Keratinocyte (primary cell): Measurements from ENCODE around the gene MAP2K5. TPM values are rescaled to one million over a fixed set of nuclear protein-coding genes. Genes with fewer than 3 reads are reported as not detected.

ENCODE experiments used
- DNase-seq: peaks from one replicate; pipeline ENCODE4 v3.0.0-alpha.2; 2011; ENCODE audit warnings: low read depth, missing footprints, low spot score
- FAIRE-seq: peaks from 2 replicates; lab custom pipeline; 2011; peaks lifted over from hg19 to GRCh38; lab: Jason Lieb, UNC
- H2AFZ ChIP-seq: 2 replicates; pipeline ENCODE4 v1.6.0; 2012; ENCODE audit warnings: low read length, control low read depth, inconsistent platforms; ENCODE audit not compliant: control insufficient read depth
- H3K27ac ChIP-seq: 2 replicates; pipeline ENCODE4 v1.5.1; 2011; ENCODE audit warnings: low read length; ENCODE audit not compliant: control insufficient read depth, insufficient read depth
- H3K27me3 ChIP-seq: 3 replicates; pipeline ENCODE4 v1.6.0; 2011; ENCODE audit warnings: low read length; ENCODE audit not compliant: control insufficient read depth, insufficient read depth; ENCODE audit errors: extremely low read depth
- H3K36me3 ChIP-seq, 2 experiments: 2 replicates in 1 of 2; 3 replicates in 1 of 2; pipeline ENCODE4 v1.5.1; 2011; ENCODE audit warnings: low read length in 2 of 2, mild to moderate bottlenecking in 1 of 2; ENCODE audit not compliant: control insufficient read depth in 2 of 2, insufficient read depth in 2 of 2; ENCODE audit errors: extremely low read depth in 1 of 2
- H3K4me1 ChIP-seq: 3 replicates; pipeline ENCODE4 v1.5.1; 2011; ENCODE audit warnings: low read length; ENCODE audit not compliant: control insufficient read depth, insufficient read depth; ENCODE audit errors: extremely low read depth
- H3K4me2 ChIP-seq: 3 replicates; pipeline ENCODE4 v1.6.0; 2011; ENCODE audit warnings: low read depth, low read length; ENCODE audit not compliant: control insufficient read depth, insufficient read depth; ENCODE audit errors: extremely low read depth
- H3K4me3 ChIP-seq, 3 experiments: fragments of 200-600 bp in 1 of 3; sonication (generic) in 1 of 3; 2 replicates in 2 of 3; 3 replicates in 1 of 3; pipeline ENCODE4 v1.5.1; 2011 to 2016; ENCODE audit warnings: low read length in 3 of 3, mild to moderate bottlenecking in 3 of 3, control low read depth in 2 of 3, inconsistent platforms in 1 of 3, low read depth in 1 of 3, mixed read lengths in 1 of 3, mixed run types in 1 of 3, moderate library complexity in 1 of 3; ENCODE audit not compliant: control insufficient read depth in 2 of 3, insufficient read depth in 2 of 3; ENCODE audit errors: extremely low read depth in 1 of 3
- H3K79me2 ChIP-seq: 2 replicates; pipeline ENCODE4 v1.6.0; 2012; ENCODE audit warnings: low read length; ENCODE audit not compliant: control insufficient read depth, insufficient read depth
- H3K9ac ChIP-seq: 3 replicates; pipeline ENCODE4 v1.6.0; 2011; ENCODE audit warnings: low read length; ENCODE audit not compliant: control insufficient read depth, insufficient read depth; ENCODE audit errors: extremely low read depth
- H3K9me1 ChIP-seq: 3 replicates; pipeline ENCODE4 v1.6.0; 2011; ENCODE audit warnings: low read length; ENCODE audit not compliant: control insufficient read depth, insufficient read depth; ENCODE audit errors: extremely low read depth
- H3K9me3 ChIP-seq: 2 replicates; pipeline ENCODE4 v1.5.1; 2012; ENCODE audit warnings: low read depth, low read length; ENCODE audit not compliant: control insufficient read depth
- H4K20me1 ChIP-seq: 3 replicates; pipeline ENCODE4 v1.6.0; 2011; ENCODE audit warnings: low read length; ENCODE audit not compliant: control insufficient read depth, insufficient read depth; ENCODE audit errors: extremely low read depth
- EZH2 ChIP-seq: IDR thresholded peaks from one replicate; pipeline ENCODE4 v1.6.1; 2012; ENCODE audit warnings: inconsistent platforms, mild to moderate bottlenecking, low read length, moderate library complexity
- dilution Hi-C: fragments of 300-500 bp; cut with MboI; formaldehyde crosslinking; loops from one replicate; pipeline ENCODE4 v1.7.0; 2020; ENCODE audit warnings: low sequenced_read_pairs; ENCODE audit not compliant: extremely low pct_ligation_motif_present
- polyA plus RNA-seq, 5 experiments: library from polyadenylated mRNA; depleted of rRNA in 3 of 5; stranded (reverse) in 3 of 5; stranded (forward) in 1 of 5; unstranded in 1 of 5; fragments of >200 nt; gene quantifications; 1 replicate in 1 of 5; 2 replicates in 3 of 5; 3 replicates in 1 of 5; pipeline versions ENCODE4 v1.2.1 to v1.2.3, GENCODE V29; 2011 to 2012; ENCODE audit warnings: missing spikeins in 2 of 5, low read depth in 1 of 5, low replicate concordance in 1 of 5
- TF ChIP-seq, protein P1 (sequence below), 3 experiments: IDR thresholded peaks in 1 of 3; conservative IDR thresholded peaks in 1 of 3; optimal IDR thresholded peaks in 1 of 3; 2 replicates in 2 of 3; 3 replicates in 1 of 3; pipeline versions ENCODE3 to v1.5.1; 2011; ENCODE audit warnings: low read length in 3 of 3, mild to moderate bottlenecking in 3 of 3, moderate library complexity in 2 of 3, control low read depth in 1 of 3, inconsistent platforms in 1 of 3; ENCODE audit not compliant: insufficient read depth in 2 of 3; ENCODE audit errors: extremely low read depth in 1 of 3

MAP2K5 gene
- polyA plus RNA-seq, 1 donor (not counting 4 experiments of a cell fraction or from before 2014, with no cell fraction given): 3.6 TPM

DNA sequence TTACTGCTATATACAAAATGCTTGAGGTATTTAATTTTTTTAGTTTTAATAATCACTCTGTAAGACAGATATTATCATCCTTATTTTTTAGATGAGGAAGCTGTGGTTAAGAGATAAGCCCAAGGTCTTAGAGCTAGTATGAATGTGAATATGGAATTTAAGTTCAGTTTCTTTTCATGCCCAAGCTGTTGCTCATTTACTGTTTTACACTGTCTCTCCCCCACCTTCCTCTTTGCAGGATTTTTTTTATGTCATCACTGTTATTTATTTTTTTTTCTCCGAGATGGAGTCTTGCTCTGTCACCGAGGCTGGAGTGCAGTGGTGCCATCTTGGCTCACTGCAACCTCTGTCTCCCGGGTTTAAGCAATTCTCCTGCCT, 22.5 kb downstream of the MAP2K5 start:
- Histone ChIP-seq H3K9me1 (no peaks in the 10 kb centered on the region), H3K79me2 (no peaks in the 10 kb centered on the region), H3K9ac (no peak overlapping the region), H4K20me1 (no peaks in the 10 kb centered on the region), H3K4me1 (no peaks in the 10 kb centered on the region), H2AFZ (no peak overlapping the region), H3K4me2 (no peak overlapping the region), H3K27me3 (no peaks in the 10 kb centered on the region), H3K27ac (no peak overlapping the region), H3K9me3 (no peaks in the 10 kb centered on the region), H3K36me3 (peaks cover 0 to 4% of the 10 kb centered on the region in 2 experiments), H3K4me3 (no peak overlapping the region)
- dilution Hi-C loops: no loop called here
- no peak for TF ChIP-seq EZH2
- TF ChIP-seq, protein P1, sequence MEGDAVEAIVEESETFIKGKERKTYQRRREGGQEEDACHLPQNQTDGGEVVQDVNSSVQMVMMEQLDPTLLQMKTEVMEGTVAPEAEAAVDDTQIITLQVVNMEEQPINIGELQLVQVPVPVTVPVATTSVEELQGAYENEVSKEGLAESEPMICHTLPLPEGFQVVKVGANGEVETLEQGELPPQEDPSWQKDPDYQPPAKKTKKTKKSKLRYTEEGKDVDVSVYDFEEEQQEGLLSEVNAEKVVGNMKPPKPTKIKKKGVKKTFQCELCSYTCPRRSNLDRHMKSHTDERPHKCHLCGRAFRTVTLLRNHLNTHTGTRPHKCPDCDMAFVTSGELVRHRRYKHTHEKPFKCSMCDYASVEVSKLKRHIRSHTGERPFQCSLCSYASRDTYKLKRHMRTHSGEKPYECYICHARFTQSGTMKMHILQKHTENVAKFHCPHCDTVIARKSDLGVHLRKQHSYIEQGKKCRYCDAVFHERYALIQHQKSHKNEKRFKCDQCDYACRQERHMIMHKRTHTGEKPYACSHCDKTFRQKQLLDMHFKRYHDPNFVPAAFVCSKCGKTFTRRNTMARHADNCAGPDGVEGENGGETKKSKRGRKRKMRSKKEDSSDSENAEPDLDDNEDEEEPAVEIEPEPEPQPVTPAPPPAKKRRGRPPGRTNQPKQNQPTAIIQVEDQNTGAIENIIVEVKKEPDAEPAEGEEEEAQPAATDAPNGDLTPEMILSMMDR (optimal IDR thresholded peaks at IDR 0.05 in 1 of 3, IDR thresholded peaks at IDR 0.05 in 1 of 3, conservative IDR thresholded peaks at IDR 0.05 in 1 of 3; ENCODE audit: extremely low read depth in 1 of 3, insufficient read depth in 2 of 3, low read length in 3 of 3): no peak
- DNase-seq (no peak), FAIRE-seq (no peak)

GRCh38 chr15:67569668-67570067, 27.2 kb downstream of the MAP2K5 start:
- Histone ChIP-seq H2AFZ (no peak overlapping the region), H3K27ac (no peak overlapping the region), H3K9me3 (no peaks in the 10 kb centered on the region), H3K4me3 (no peak overlapping the region), H3K79me2 (no peaks in the 10 kb centered on the region), H3K9me1 (no peaks in the 10 kb centered on the region), H4K20me1 (no peaks in the 10 kb centered on the region), H3K36me3 (no peaks in the 10 kb centered on the region), H3K4me2 (no peak overlapping the region), H3K4me1 (no peaks in the 10 kb centered on the region), H3K9ac (no peak overlapping the region), H3K27me3 (no peaks in the 10 kb centered on the region)
- FAIRE-seq: no peak
- no peak for TF ChIP-seq EZH2
- TF ChIP-seq, protein P1 (optimal IDR thresholded peaks at IDR 0.05 in 1 of 3, IDR thresholded peaks at IDR 0.05 in 1 of 3, conservative IDR thresholded peaks at IDR 0.05 in 1 of 3; ENCODE audit: extremely low read depth in 1 of 3, insufficient read depth in 2 of 3, low read length in 3 of 3): no peak
- dilution Hi-C loops: no loop called here
- no peak for DNase-seq
